Tongue (tissue), 2 donors: ENCODE data around the gene RFK. TPM values are rescaled to one million over a fixed set of nuclear protein-coding genes. Genes with fewer than 3 reads are reported as not detected.
"Not testable (repeated sequence)": the region's sequence is repeated elsewhere in the genome, so short reads cannot be mapped to it uniquely, and the experiment has no call there.

ENCODE experiments used
- DNase-seq: peaks from one replicate; pipeline ENCODE4 v3.0.0-alpha.2; 2015
- total RNA-seq: library from RNA; depleted of rRNA; stranded (reverse); fragments of >200 nt; gene quantifications from one replicate; pipeline ENCODE4 v1.2.3, GENCODE V29; 2014

The RFK gene
- 15.8 TPM for total RNA-seq

DNA sequence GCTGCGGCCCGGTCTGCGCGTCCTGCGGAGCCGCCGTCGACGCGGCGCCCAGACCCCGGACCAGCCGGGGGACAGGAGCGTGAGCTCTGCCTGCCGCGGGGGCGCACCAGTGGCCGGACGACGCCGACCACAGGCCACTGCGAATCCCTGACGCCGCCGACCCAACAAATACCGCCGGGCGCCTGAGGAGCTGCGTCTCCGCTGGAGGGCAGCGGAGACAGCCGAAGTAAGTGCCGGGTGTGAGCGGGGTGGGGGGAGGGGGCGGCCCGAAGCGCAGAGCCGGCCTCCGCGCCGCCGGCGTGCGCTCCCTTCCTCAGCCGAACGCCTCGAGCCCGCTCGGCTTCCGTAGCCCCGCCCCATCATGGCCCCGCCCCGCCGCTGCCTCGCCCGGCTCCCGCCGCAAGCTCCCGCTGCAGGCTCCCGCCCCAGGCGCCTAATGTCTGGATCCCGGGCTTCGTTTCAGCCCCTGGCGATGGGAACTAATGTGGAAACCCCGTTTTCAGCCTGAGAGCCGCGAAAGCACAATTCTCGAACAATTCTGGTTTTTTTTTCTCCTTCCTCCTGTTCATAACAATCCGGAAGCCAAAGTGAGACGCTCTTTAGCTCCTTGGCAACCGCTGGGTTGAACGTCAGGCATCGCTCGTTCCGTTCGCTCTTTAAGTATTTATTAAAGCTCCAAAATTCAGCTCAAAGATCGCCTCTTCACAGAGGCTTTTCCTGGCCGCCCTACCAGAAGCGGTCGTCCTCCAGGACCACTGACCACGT is at the start of gene RFK:
TSS of gene RFK (minus strand) at position 232 of the 765 bp plus-strand sequence. CDS start 255 bp downstream, outside the sequence.
- peak; percentile 96 for DNase-seq

GRCh38 chr9:76443887-76444286 is 49.7 kb upstream of the RFK start:
- no peak for DNase-seq

DNA sequence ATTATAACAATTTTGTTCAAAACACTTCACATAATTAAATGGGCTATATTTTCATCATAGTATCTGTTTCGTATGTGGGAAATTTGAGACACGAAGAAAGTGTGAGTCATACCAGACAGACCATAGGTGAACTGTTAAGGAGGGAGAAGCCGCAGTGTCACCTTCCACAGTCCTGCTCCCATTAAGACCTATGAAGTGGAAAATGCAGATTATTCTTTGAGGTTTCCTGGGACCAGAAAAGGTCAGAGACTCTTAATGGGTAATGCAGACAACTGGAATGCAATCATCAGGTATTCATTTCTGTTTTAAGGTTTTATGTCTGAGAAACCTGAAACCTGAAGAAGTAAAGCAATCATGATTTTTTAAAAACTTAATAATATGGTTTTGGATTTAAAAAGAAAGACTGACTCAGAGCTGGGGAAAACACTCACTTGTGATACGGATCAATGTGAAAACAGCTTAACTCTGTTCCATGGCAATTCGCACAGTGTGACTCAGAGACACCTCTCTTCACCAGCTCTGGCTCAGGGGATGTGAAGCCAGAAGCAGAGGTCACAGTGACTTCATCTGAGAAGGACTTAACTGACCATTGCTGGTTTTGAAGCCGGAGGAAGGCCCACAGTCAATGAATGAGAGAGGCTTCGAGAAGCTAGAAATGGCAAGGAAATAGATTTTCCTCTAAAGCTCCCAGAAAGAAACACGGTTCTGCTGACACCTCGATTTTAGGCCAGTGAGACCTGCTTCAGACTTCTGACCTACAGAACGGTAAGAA is 47.5 kb upstream of the RFK start:
- DNase-seq, result no peak

GRCh38 chr9:76438841-76439588 is 44.8 kb upstream of the RFK start:
- DNase-seq, result no peak

- not testable (repeated sequence) for DNase-seq
Observed at GRCh38 chr9:76437017-76437699, 42.9 kb upstream of the RFK start.

- DNase-seq, result not testable (repeated sequence)
Observed at GRCh38 chr9:76434897-76435296, 40.7 kb upstream of the RFK start.

DNA sequence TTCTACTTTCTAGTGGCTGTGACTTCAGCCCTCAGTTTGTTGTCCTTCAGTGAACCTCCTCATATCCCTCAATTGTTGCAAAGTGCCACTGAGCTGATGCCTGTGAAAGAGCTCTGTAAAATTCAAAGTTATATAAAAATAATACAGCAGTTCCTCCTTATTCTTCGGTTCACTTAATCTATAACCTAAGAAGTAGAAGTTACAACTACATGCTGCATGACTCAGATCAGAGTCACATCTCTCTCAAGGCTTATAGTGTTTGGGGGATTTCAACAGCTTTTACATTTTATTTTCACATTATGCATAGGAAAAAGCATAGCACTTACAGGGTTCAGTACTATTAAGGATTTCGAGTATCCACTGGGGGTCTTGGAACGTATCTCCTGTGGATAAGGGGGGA is 39.6 kb upstream of the RFK start:
- DNase-seq, result no peak

DNA sequence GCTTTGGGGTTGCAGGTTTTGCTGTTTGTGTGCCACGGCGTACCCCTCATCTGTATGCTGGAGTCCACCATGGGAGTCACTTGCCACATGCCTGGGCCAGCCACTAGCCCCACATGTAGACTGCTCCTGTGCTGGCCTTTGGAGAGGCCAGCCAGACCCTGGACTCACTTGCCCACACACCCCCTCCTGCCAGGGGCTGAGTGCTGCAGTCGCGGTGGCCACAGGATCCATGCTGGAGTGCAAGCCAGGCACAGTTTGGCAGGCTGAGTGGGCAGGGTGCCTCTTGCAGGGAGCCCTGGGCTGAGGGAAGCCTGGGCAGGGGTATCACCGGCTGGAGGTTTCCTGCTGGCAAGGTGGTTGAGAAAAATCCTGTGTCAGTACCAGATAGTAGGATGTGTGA is 39.2 kb upstream of the RFK start:
- DNase-seq, result no peak

DNA sequence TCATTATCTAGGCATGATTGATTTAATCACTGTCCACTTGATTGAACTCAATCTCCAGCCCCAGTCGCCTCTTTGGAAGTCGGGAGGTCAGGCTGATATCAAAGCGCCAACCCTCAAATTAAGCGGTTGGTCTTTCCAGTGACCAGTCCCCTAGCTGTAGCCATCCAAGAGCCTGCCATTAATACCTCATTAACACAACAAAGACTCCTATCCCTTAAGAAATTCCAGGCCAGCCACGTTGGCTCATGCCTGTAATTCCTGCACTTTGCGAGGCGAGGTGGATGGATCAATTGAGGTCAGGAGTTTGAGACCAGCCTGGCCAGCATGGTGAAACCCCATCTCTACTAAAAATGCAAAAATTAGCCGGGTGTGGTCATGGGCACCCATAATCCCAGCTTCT is 37.4 kb upstream of the RFK start:
- DNase-seq, result no peak

- no peak for DNase-seq
Observed at GRCh38 chr9:76426807-76427419, 32.7 kb upstream of the RFK start.

- DNase-seq, result no peak
Observed at GRCh38 chr9:76425677-76426453, 31.6 kb upstream of the RFK start.

GRCh38 chr9:76424491-76424890 is 30.3 kb upstream of the RFK start:
- no peak for DNase-seq

DNA sequence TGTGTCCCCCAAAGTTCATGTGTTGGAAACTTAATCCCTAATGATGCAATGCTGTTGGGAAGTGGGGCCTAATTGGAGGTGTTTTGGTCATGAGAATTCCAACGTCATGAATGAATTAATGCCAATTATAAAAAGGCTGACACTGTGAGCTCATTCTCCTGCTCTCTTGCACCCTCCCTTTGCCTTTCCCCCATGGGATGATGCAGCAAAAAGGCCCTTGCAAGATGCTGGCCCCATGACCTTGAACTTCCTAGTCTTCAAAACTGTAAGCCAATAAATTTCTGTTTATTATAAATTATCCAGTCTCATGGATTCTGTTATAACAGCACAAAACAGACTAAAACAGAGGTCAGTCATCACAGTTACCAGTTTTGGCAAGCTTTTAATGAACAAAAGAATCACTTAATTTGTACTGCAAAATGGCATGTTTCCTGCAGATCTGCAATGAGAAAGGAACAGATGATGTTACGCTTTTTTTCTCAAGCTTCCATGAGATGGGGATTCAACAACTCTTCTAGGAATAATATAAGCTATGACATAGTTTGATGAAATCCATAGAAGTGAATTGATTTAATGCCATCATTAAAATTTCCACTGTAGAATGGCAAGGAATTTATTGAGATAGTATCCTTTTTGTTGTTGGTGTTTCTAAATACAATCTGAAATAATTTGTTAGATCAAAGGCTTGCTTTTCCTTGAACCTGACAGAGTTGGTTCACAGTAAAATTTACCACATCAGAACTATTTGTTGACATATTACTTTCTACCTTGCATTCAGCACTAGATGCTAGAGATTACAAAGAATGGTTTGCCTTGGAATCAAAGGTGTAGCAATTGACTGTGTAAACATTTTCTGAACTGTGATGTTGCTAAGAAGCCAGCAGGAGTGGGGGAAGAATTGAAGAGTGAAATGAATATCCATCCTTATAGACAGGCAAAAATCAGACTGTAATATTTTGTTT is 29.3 kb upstream of the RFK start:
- no peak for DNase-seq

GRCh38 chr9:76419782-76420380 is 25.7 kb upstream of the RFK start:
- no peak for DNase-seq

DNA sequence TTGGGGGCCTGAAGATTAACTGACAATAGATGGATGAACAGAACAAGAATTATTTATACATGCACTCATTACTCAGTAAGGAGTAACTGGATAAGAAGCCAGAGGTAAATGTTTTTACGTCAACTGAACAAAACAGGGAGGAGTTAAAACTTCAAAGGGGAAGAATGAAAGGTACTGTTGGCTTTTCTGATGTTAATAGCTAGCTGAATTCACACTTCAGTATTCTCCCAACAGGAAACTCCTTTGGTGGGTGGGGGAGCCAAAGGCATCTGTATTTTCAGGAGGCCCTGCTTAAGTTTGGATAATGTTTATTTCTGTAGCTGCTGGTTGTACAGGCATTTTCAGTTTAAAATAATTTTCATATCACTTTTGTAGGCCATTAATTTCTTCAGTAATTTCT is 23.2 kb upstream of the RFK start:
- DNase-seq, result no peak

GRCh38 chr9:76415731-76416130 is 21.5 kb upstream of the RFK start:
- DNase-seq, result no peak

DNA sequence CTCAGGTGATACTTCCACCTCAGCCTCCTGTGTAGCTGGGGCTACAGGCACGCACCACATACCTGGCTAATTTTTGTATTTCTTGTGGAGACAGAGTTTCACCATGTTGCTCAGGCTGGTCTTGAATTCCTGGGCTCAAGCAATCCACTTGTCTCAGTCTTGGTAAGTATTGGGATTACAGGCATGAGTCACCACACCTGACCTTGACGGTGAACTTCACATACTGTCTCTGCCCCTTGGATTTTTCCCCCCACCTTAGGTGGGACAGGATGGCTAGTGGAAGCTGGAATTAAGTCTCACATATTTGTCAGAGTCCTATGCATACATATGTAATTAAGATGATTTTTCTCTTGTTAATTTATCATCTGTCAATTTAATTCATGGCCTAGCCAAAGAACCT is 20.9 kb upstream of the RFK start:
- DNase-seq, result no peak

DNA sequence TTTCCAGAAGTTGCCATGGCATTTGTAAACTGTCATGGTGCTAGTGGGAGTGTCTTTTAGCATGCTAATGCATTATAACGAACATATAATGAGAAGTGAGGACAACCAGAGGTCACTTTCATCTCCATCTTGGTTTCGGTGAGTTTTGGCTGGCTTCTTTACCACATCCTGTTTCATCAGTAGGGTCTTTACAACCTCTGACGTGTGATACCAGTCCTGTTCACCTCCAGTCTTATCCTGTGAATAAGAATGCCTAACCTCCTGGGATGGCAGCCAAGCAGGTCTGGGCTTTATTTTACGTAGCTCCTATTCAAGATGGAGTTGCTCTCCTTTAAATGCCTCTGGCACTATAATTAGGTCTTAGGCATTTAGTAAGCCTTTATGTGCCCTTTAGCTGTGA is 20.4 kb upstream of the RFK start:
- no peak for DNase-seq

- no peak for DNase-seq
Observed at GRCh38 chr9:76413658-76414057, 19.4 kb upstream of the RFK start.
